ENCODE results near the gene BST1.
"Not testable (repeated sequence)": the region's sequence is repeated elsewhere in the genome, so short reads cannot be mapped to it uniquely, and the experiment has no call there.

BST1 gene

DNA sequence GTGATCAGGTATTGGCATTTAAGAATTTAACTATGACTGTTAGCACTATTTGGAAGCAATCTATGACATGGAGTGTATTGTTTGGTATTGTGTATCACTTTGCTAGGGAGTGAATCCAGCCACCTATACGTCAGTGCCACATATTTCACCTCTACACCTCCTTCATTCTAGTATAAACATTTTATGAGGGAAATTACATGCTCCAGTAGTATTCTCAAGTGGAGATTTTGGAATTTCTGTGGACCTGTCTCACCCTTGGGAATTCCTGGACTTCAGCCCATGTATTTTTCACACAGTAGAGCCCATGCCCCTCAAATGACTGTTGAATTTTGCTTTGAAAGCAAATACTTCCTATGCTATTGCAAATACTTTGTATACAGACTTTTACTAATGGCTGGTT lies 11.3 kb downstream of the BST1 start:
- no peak for DNase-seq

DNA sequence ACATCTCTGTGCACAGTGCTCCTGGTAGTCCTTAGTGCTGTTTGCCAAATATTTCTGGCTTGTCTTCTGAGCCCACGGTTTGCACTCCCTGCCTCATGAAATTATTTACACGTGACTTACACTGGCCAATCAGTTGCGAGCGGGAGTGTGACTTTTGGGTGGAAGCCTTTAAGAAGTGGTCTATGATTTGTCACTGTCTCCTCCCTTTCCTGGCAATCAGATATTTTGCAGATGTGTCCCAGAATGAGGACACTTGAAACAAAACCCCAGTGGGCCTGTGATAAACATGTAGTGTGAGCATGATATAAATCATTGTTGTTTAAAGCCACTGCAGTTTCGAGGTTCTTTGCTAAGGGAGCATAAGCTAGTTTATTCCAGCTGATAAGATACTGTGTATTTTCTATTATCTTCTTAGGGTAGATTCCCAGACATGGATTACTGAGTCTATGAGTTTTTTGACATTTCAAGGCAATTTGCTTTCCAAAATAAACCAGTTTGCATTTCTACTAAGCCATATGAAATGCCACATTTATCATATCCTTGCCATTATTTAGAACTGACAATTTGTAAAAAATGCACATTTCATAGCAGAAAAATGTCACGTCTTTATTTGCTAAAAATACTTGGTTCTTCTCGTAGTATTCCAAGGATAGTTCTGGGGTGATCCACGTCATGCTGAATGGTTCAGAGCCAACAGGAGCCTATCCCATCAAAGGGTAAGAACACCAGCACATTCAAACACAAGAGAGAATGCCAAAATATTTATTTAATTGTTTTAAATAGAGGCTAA lies 12.0 kb downstream of the BST1 start:
- DNase-seq = no peak

DNA sequence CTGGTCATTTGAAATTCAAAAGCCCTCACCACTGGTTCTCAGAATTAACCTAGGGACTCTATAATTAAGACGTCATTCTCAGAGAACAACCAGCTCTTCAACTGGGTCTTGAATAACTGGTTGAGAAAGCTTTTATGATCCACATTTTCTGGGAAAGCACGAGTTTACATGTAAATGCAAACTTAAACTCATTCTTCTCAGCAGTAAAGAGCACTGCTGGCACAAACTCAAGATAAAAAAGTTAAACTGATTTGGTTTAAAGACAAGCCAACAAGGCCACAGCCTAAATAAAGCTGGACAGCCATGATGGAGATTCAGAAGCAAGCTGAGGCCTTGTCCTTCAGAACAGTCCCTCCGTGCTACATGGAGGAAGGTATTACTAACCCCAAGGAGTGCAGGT lies 13.2 kb downstream of the BST1 start:
- DNase-seq = no peak

DNA sequence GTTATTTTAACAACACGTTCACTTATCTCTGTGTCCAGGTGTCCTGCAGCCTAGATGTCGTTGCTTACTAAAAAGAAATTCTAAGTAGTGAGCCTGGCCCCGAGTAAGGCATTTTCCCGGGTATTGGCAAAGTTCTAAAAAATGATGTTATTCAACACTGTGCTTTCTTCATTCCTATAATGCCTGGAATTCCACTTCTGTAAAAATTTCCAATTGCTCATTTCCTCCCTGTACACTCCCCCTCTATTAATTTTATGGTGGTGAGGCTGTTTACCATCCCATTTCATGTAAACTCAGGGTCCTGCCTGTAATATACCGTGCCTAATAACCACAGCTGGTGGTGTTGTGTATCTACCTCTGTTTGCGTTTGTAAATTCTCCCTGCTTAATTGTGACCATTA lies 14.2 kb downstream of the BST1 start:
- no peak for DNase-seq

- DNase-seq = no peak
Measured at GRCh38 chr4:15717657-15718416, 15.0 kb downstream of the BST1 start.

DNA sequence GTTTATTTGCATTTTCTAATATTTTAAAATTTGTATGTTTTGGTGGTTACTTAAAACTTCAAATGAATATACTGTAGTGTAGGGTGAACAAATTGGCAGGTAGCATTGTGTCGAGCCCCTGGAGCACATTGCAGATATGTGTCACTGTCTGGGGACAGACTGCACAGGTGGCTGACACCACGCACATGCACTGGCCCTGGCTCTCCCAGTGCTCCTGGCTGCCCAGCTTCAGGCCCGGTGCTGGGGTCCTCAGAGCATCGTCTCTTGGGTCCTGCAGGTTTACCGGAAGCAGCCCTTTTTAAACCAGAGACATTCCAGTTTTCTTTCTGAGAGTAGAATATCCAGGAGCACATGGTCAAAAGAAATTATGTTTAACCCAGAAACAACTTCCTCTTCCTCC lies 15.6 kb downstream of the BST1 start:
- no peak for DNase-seq

GRCh38 chr4:15718959-15719358 lies 16.1 kb downstream of the BST1 start:
- no peak for DNase-seq

GRCh38 chr4:15719506-15719905 lies 16.6 kb downstream of the BST1 start:
- DNase-seq = no peak

DNA sequence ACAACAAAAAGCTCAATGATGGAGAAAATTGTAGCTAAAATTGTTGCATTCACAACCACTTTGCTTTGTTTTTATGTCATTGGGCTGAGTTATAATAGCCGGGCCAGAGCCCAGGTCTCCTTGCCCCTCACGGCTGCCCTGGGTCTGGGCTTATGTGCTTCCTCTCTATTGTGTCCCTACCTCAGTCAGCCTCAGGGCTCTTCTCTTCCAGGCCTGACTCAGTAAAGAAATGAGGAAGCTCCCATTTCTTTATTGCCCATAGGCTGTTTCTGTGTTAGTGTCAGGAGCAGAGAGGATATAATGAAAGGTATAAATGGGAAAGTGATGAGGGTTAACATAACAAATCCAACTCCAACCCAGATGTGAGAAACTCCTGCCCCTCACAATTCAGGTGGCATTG lies 18.0 kb downstream of the BST1 start:
- DNase-seq = no peak

- DNase-seq = no peak
Measured at GRCh38 chr4:15725608-15726007, 22.7 kb downstream of the BST1 start.

- DNase-seq = no peak
Measured at GRCh38 chr4:15729910-15730533, 27.2 kb downstream of the BST1 start.

GRCh38 chr4:15733061-15733460 lies 30.2 kb downstream of the BST1 start:
- not testable (repeated sequence) for DNase-seq

- DNase-seq = no peak
Measured at GRCh38 chr4:15735536-15735935, 32.7 kb downstream of the BST1 start.

DNA sequence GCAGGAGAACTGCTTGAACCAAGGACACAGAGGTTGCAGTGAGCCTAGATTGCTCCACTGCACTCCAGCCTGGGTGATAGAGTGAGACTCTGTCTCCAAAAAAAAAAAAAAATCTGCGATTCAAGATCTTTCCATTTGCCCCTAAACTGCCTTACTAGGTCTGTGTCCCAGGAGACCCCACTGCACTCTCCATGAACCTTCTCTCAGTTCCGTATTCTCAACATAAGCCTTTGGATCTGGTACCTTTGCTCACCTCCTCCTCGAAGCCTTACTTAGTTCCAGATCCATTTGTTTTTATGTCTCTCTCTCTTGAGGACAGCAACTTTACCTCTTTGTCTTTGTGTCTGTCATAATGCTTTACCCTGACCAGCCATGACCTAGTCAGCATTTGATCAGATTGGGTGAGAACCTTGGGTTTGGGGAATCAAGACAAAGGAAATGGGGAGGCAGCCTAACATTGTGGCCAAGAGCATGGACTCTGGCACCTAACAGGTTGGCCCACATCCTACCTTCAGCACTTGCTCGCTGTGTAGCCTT lies 33.7 kb downstream of the BST1 start:
- no peak for DNase-seq

DNA sequence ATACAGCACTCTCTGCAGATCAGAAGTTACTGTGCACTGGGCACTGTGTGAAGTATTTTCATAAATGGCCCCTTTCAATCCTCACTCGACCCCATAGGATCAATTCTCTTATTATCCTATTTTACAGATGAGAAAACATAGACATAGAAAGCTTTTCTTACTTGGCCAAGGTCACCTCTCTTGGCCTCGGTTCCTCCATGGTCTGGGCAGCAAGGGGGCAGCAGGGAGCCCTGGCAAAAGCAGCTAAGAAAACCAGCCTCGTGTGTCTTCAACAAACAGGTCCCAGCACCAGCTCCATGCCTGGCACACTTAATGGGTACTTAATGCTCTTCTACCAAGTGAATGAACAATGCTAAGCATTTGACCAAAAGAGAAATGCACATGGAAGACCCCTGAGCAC lies 34.4 kb downstream of the BST1 start:
- DNase-seq = no peak

GRCh38 chr4:15738877-15739276 lies 36.0 kb downstream of the BST1 start:
- no peak for DNase-seq

GRCh38 chr4:15740764-15741404 lies 38.0 kb downstream of the BST1 start:
- DNase-seq = no peak

GRCh38 chr4:15742083-15742582 lies 39.3 kb downstream of the BST1 start:
- DNase-seq = no peak

- DNase-seq = no peak
Measured at GRCh38 chr4:15742637-15743036, 39.8 kb downstream of the BST1 start.

DNA sequence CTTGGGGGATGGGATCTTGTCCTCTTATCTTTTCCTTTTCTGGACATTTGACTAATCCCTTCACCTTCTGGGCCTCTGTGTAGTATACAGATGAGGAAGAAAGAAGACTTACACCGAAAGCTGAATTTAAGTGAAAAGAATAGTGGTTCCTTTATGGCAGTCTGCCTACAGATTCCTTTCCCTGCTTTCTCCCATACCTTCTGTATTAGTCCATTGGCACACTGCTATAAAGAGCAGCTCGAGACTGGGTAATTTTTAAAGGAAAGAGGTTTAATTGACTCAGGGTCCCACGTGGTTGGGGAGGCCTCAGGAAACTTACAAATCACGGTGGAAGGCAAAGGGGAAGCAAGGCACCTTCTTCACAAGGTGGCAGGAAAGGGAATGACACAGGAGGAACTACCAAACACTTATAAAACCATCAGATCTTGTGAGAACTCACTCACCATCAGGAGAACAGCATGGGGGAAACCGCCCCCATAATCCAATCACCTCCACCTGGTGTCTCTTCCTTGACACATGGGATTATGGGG lies 41.2 kb downstream of the BST1 start:
- DNase-seq = no peak

DNA sequence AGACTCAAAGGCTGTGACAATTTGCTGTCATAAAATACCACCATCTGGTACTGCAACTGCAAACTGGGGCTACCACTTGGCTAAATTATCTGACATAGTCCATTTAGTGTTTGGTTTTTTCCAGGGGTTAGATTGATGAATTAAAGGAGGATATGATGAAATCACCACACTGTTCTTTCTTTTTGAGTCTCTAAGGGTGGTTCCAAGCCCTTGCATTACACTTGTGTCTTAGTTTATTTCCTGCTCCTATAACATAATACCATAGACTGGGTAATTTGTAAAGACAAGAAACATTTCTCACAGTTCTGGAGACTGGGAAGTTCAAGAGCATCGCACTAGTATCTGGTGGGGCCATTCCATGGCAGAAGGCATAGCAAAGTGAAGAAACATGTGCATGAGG lies 43.2 kb downstream of the BST1 start:
- DNase-seq = no peak

- DNase-seq = no peak
Measured at GRCh38 chr4:15749001-15749400, 46.1 kb downstream of the BST1 start.

DNA sequence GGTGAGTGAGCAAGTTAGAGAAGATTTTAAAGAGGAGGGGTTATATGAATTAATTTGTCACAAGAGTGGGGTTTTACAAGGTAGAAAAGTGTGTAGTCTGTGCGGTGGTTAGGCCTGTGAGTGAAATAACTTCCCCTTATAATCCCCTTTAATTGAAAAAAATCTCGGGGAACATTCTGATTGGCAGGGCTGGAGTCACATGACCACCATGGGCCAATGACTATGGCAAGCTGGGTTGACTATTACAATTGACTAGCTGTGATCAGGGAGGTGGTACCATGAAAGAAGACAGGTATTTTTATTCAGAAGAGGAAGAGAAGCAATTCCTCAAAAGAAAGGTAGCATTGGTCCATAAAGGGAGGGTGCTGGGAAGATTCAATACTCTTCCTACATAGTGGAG lies 48.3 kb downstream of the BST1 start:
- no peak for DNase-seq
